HG03064 (cell line): ENCODE data around the gene COG8.
A peak's percentile ranks its signal among the peaks of the same experiment; 100 is the strongest.
"Not testable (repeated sequence)": the region's sequence is repeated elsewhere in the genome, so short reads cannot be mapped to it uniquely, and the experiment has no call there.

ENCODE experiments used
- ATAC-seq: cut with Tn5 transposase; IDR thresholded peaks from one replicate; pipeline ENCODE4 v1.9.1; 2021; ENCODE audit warnings: low read depth; ENCODE audit not compliant: unreplicated experiment

COG8 gene

DNA sequence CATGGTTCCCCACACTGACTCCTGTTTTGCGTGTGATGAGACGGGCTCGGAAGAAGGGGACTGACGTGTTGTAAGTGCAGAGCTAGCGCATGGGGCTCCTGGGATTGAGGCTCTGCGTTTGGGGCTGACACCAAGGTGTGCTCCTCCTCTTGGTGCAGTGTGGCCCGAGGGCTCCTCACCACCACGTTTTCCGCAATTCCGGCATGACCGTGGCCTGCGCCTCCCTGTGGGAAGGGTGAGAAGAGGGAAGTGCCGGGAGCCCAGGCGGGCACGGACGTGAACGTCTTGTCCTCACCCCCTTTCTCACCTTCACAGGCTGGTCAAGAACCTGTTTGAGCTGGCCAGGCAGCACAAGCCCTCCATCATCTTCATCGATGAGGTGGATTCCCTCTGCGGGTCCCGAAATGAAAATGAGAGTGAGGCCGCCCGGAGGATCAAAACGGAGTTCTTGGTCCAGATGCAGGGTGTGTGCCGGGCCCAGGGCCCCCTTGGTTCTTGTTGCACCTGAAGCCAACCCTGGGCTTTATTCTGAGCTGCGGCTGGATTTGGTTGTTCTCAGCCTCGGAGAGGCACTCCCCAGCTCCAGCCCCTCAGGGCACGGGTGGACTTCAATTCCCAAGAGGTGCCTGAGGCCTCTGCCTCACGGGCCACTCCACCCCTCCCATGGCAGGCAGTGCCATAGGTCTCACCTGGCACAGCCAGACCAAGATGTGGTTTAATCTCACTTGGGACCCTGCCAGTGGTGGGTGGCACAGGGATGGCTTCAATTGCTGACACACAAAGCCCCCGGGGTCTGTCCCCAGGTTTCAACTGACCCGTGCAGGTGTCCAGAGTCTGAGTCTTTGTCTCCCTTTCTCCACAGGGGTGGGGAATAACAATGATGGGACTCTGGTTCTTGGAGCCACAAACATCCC, 19.3 kb downstream of the COG8 start:
- ATAC-seq, result no peak

DNA sequence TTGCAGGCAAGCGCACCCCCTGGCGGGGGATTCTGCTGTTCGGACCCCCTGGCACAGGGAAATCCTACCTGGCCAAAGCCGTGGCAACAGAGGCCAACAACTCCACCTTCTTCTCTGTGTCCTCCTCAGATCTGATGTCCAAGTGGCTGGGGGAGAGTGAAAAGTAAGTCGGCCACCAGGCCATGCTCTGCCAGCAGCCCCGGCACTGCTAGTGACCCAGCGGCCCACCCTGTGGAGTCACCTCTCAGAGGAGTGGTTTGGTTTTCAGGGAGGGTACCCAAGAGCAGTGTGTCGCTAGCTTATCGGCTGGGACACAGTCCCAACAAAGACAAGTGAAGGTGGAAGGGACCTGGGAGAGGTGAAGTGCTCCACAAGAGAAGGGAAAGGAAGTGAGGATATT, 20.0 kb downstream of the COG8 start:
- no peak for ATAC-seq

DNA sequence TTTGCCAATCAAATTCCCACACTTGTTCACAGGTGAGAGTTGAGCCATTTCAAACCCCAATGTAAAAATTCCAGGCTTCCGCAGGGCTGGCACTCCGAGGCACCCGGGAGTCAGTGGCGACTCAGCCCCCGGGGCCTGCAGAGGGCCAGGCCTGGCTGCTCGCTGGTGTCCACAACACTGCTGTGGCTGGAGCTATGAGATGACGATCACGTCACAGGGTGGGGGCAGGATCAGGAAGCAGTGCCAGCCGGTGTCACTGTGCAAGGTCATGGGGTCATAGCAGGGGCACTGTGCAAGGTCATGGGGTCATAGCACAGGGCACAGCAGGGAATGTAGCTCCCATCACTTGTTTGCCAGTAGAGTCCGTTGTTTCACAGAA, 20.5 kb downstream of the COG8 start:
- no peak for ATAC-seq

DNA sequence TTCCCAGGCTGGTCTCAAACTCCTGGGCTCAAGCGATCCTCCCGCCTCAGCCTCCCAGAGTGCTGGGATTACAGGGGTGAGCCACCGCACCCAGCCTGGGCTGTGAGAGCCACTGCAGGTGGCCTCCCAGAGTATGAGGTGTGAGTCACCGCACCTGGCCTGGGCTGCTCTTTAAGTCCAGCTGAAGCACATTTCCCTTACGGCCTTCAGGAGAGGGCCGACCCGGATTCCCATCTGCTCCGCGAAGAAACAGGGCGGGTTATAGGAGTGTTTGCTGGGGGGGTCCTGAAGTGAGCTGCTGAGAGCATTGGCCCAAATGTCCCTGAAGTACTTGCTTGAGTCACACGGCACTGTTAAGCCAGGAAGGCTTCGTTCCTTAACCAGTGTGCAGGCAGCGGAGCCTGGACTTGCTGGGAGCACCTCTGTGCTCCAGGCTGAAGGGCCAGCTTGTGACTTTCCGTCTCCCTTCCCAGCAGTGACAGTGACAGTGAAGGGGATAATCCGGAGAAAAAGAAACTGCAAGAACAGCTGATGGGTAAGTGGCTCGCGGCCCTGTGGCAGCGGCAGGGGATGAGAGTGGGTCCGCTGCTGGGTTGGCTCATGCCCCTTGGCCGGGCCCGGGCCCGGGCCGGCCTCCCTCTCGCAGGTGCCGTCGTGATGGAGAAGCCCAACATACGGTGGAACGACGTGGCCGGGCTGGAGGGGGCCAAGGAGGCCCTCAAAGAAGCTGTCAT, 21.0 kb downstream of the COG8 start:
- no peak for ATAC-seq

DNA sequence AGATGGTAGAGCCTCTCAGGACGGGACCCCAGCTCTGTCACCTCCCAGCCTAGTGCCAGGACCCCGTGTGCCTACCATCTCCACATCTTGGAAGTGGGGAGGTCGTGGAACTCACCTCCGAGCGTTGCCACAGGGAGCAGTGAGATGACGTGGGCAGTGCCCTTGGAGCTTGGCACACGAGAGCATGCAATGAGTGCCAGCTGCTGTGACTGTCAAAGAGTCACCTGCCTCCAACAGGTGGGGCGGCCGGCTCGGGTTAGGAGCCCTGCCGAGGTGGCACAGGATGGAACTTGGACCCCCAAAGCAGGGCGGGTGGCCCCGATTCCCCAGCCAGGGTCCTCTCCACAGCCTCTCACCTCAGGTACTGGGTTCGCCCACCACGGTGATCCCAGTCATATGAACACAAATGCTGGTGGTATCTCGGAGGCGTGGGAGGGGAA, 22.7 kb downstream of the COG8 start:
- ATAC-seq, result no peak

DNA sequence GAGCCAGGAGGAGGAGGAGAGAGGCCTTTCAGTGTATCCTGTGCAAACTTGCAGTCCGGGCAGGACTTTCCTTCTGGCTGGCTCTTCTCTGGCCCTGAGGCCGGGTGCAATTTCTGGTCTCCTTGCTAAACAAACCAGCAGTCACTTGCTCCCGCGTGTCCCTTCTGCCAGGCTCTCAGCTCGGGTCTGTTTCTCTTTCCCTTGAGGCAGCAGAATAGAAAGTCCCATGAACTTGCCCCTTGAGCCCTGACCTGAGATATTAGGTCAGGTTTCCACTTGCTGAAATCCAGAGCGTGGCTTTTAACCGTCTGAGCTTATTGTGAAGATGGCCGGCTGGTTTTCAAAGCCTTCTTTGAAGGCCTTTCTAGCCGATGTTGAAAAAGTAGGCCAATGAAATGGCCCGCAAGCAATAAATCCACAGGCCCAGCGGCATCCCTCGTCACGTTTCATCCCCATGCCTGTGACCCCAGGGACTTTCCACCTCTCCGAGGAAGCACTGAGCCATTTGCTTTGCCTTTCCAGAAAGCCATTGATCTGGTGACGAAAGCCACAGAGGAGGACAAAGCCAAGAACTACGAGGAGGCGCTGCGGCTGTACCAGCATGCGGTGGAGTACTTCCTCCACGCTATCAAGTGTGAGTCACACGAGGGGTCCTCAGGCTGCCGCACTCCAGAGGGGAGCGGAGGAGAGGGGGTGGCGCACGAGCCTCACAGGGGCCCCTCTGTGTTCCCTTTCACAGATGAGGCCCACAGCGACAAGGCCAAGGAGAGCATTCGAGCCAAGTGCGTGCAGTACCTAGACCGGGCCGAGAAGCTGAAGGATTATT, 23.7 kb downstream of the COG8 start:
- ATAC-seq, result no peak

DNA sequence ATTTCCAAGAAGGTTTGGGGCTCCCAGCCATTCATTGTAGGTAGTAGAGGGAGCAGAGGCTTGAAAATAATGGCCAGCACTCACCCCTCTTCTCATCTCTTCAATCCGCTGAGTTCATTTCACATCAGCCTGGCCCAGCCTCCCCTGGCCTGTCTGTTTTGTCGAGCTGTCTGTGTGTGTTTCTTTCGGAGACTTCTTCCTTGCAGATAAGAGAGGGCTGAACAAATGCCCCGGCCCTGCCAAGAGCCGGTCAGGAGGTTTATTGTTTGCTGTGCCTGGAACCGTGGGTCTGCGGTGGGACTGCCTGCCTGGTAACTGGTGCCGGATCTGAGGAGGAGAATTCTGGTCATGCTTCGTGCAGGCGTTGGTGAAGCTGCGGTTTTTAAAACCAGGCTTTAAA, 24.8 kb downstream of the COG8 start:
- ATAC-seq, result no peak

DNA sequence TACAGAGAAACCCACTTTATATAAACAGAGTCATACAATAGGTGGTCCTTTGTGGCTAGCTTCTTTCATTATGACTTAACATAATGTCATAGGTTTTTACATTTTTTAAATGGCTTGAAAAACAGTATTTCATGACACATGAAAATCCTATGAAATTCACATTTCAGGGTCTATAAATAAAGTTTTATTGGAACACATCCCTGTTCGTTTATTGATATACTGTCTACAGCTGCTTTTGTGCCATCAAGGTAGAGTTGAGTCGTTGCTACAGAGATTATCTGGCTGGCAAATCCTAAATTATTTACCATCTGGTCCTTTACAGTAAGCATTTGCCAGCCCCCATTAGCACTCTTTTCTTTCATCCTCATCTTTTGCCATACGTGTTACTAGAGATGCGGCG, 25.9 kb downstream of the COG8 start:
- no peak for ATAC-seq

DNA sequence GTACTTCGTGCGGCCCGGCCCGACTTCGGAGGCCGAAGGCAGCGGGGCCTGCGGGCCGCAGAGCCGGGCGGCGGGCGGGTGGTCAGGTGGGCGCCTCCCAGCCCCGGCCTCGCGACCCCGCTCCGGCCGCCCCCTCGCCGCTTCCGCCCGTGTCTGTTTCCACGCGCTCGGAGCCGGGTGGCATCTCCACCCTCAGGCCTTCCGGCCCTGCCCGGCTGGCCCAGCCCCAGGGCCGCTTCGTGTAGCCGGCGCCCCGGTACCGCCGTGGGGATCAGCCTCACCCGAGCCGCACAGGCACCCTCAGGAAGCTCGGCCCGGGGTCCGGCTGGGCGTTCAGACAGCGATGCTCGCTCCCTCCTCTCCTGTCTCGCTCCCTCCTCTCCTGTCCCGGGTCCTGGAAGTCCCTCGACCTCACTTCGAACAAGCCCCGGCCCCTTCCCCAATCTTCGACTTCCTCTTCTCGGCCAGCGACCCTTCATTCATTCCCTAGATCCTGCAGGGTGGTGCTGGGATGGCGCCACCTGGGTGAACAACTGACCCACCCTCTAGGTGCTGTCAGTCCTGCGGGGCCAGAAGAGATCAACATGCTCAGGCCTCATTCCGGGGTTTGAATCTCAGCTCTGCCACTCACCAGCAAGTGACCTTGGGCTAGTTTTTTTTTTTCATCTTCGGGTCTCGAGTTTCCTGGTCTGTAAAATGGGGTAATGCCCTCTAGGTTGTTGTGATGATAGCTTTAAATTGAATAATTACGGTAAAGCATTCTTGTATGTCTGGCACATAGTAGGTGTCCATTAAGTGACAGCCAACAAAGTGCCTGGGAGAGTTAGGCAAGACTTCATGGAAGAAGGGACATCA, 27.6 kb downstream of the COG8 start:
- ATAC-seq, result peak; percentile 43

DNA sequence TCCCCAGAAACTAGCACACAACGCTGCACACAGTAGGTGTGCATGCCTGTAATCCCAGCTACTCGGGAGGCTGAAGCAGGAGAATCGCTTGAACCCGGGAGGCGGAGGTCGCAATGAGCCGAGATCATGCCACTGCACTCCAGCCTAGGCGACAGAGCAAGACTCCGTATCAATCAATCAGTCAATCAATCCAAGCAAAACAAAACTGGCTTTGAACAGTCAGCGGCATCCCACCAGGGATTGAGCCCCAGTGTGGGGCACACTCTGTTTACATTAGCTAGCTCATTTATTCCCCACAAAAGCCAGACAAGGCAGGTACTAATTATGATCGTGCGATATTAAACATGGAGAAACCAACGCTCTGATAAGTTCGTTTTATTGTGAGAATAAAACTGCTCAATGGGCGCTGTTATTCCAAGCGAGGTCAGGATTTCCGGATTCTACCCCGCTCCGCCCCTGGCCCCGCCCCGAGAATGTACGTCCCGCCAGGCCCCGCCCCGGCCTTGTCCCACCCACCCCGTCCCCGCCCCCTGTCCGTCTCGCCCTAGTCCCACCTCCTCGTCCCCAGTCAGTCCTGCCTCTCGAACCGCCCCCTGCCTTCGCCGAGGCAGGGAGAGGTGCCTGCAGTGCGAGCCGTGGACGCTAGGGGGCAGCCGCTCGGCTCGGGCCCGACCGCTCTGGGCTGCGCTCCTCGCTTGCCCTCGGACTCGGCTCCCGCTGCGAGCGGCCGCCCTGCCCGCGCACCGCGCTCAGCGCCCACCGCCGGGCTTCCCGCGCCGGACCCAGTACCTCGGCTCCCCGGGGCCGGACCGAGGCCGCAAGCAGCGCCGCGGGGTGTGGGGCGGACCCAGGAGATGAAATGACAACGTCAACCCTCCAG, 28.5 kb downstream of the COG8 start, which contains the start of gene VPS4A:
VPS4A (plus strand) TSS at position 698 of the 880 bp plus-strand sequence; CDS start at position 860, 162 bp downstream.
- peak; percentile 90 for ATAC-seq

DNA sequence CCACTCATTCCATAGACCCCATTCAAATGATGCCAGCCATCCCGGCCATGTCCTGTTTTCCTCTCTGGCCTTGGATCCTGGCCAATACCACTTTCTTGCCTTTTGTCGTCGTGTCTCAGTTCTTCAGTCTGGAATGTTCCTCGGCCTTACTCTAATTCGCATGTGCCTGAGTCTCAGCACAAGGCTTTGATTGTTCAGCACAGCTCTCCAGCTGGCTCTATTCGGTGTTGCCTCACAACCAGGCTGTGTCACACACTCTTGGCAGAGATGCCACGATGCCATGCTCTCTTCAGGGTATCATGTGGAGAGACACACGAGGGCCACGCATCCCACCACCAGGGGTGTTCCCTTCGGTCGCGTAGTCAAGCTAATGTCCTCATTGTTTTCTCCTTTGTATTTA, 30.0 kb downstream of the COG8 start:
- ATAC-seq, result no peak

DNA sequence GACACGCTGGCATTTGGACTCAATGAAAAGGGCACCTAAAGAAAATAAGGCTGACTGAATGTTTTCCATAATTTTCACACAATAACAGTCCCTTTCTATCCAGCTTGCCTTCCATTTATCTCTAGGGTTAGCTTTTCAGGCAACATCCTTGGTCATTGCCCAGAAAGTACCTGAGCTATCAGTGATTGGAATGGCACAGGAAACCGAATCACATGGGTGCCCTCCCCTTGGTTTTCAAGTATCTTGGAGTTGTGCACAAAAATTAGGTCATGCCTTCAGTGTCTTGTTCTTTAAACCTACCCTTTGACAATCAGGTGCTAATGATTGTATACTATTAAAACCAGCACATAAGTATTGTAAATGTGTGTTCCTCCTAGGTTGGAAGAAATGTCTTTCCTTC, 31.5 kb downstream of the COG8 start:
- no peak for ATAC-seq

DNA sequence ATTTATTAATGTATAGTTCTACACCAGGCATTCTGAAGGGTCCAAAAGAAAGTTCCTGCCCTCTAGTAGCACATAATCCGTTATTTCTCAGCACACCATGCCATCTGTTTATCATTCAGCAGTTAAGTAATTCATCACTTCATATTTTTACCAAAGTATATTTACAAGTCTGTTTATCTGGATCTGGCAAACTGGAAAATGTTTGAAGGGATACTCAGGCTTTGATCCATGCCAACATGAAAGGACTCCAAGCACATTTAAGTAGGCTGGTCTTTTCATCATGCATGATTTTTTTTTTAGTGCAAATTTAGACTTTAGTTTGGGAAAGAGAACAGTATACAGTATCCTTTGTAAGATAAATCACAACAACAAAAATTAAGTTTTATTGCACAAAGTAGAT, 32.3 kb downstream of the COG8 start:
- ATAC-seq, result no peak

DNA sequence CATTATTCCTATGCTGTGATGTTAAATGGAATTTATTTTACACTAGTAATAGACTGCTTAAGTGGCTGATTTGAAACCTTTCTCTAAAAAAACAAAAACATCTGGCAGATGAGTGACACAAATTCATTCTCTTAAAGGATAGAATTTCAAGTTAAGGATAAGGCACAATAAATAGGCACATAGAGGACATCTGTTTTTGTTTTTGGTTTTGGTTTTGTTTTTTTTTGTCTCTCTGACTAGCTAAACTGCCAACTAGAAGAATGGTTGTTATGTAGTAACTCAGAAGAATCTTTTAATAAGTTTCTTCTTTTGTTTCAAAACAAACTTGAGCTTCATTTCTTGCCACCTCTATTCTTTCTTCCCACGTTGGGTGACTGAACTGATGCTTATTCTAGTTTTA, 33.3 kb downstream of the COG8 start:
- ATAC-seq, result no peak

DNA sequence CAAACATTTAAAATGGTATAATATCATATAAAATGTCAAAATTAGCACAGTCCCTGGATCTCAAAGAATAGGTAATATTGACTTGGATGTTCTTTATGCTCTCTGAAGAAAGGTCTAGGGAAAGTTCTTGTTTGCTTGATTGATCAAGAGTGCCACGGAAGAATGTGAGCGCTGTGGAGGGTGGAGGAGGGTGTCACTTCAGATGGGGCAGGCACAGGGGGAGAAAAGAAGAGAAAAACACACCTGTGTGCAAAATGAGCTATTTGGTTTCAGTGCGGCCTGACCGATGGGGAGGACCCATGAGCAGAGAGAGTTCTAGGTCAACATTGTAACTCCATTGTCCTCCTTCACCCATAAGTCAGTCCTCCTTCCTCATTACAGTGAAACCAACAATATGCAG, 37.1 kb downstream of the COG8 start:
- ATAC-seq, result no peak

DNA sequence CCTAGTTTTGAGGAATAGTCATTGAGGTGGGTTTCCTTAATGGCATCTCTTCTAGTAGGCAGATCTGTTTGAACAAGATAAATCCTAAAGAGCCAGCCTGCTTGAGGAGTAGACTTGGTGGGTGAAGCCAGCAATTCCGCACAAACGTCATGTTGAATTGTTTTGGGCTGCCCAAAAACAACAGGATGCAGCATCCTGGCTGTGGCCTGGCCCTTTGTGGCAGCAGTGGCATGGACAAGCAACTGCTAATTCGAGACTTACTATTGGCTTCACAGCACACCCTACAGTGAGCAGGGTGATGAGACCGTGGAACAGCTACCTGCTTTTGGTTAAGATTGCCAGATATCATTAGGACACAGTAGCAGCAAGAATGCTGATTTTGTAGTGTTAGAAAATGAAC, 37.5 kb downstream of the COG8 start:
- no peak for ATAC-seq

DNA sequence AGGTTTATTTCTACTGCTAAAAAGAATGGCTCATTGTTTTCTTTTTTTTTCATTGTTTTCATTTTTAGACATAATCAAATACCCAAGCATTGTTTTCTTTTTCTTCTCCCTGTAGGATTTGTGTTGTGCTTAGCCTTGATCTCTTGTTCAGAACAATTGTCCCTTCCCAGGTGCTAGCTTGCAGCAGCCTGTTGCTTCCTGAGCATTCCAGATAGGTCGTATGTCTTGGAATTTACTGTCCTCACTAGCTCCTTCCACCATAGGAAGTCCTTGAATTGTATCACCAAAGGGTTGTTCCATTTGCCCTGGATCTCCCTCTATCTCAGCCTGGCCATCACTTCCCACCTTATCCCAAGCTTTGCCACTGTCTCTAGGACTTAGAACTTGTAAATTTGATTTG, 38.2 kb downstream of the COG8 start:
- ATAC-seq, result no peak

DNA sequence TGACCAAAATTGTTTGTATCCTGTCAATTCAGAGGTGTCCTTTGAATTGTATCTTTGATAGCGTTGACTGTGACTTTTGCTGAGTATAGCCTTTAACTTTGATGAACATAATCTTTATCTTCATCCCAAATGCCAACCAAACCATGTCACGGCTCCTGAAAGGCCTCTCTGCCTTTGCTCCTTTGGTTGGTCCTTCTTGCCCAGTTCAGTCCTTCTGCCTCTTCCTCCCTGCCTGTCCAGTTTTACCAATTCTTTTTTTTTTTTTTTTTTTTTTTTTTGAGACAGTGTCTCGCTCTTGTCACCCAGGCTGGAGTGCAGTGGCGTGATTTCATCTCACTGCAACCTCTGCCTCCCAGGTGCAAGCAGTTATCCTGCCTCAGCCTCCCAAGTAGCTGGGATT, 41.1 kb downstream of the COG8 start:
- ATAC-seq, result no peak

DNA sequence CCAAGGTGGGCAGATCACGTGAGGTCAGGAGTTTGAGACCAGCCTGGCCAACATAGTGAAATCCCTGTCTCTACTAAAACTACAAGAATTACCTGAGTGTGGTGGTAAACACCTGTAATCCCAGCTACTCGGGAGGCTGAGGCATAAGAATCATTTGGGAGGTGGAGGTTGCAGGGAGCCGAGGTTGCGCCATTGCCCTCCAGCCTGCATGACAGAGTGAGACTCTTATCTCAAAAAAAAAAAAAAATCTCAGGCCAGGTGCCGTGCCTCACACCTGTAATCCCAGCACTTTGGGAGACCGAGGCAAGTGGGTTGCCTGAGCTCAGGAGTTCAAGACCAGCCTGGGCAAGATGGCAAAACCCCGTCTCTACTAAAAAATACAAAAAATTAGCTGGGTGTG, 42.6 kb downstream of the COG8 start:
- ATAC-seq, result not testable (repeated sequence)
